LNCAP (cell line): ENCODE measurements around the gene TNFRSF8.

Experiments
- TF ChIP-seq, protein P1 (sequence below): fragments of 450-650 bp; IDR thresholded peaks from 2 replicates; pipeline ENCODE4 v1.5.1; 2017; ENCODE audit warnings: mild to moderate bottlenecking

Gene TNFRSF8

DNA sequence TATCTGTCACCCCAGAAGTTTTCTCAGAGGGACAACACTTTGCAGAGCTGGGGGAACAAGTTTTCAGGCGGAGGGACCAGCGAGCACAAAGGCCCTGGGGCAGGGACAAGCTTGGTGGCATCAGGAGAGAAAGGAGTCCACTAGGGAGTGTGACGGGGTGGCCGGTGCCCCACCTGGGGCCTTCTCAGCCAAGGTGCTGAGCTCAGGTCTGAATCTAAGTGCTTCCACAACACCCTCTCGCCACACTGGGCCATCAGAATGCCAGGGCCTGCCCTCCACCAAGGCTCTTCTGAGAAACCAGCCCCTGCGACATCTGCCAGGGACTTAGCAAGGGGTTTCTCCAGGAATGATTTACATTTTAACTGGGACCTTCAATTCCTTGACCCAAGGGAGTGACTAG, 7.8 kb upstream of the TNFRSF8 start:
- TF ChIP-seq, protein P1, sequence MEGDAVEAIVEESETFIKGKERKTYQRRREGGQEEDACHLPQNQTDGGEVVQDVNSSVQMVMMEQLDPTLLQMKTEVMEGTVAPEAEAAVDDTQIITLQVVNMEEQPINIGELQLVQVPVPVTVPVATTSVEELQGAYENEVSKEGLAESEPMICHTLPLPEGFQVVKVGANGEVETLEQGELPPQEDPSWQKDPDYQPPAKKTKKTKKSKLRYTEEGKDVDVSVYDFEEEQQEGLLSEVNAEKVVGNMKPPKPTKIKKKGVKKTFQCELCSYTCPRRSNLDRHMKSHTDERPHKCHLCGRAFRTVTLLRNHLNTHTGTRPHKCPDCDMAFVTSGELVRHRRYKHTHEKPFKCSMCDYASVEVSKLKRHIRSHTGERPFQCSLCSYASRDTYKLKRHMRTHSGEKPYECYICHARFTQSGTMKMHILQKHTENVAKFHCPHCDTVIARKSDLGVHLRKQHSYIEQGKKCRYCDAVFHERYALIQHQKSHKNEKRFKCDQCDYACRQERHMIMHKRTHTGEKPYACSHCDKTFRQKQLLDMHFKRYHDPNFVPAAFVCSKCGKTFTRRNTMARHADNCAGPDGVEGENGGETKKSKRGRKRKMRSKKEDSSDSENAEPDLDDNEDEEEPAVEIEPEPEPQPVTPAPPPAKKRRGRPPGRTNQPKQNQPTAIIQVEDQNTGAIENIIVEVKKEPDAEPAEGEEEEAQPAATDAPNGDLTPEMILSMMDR = no peak

DNA sequence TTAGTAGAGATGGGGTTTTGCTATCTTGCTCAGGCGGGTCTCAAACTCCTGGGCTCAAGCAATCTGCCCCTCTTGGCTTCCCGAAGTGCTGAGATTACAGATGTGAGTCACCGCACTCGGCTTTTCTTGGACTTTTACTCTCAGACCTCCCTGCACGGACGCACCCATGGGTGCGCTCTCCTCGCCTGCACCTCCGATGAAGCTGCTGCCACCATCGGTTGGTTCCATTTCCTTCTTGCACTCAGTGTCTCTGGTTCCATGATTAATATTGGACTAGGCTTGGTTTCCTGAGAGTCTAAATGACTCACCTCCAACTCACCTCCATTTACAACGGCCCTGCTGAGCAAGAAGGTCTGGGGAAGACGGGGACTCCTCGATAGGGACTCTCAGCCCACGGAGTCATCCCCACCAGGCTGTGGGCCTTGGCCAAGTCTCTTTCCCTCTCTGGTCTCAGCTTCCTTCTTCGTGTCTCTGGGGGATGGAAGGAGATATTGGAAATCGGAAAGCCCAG, 6.7 kb upstream of the TNFRSF8 start:
- TF ChIP-seq, protein P1 = no peak

DNA sequence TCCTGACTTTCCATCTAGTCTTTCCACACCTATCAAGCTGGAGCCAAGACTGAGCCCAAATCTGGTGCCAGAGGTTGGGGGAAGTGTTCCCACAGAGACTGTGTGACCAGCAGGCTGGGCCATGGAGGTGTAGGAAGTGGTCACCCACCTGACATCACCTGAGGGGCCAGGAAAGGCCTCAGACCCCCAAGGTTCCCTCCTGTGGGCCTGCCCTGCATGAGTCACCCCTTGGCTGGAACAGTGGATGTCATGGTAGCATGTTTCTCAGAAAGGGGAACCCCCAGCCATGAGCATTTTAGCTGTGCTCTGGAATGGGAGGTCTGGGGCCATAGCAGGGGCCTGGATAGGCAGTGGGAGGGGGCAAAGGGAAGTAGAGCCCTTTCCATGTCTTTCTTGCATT, 5.7 kb upstream of the TNFRSF8 start:
- TF ChIP-seq, protein P1 = no peak

DNA sequence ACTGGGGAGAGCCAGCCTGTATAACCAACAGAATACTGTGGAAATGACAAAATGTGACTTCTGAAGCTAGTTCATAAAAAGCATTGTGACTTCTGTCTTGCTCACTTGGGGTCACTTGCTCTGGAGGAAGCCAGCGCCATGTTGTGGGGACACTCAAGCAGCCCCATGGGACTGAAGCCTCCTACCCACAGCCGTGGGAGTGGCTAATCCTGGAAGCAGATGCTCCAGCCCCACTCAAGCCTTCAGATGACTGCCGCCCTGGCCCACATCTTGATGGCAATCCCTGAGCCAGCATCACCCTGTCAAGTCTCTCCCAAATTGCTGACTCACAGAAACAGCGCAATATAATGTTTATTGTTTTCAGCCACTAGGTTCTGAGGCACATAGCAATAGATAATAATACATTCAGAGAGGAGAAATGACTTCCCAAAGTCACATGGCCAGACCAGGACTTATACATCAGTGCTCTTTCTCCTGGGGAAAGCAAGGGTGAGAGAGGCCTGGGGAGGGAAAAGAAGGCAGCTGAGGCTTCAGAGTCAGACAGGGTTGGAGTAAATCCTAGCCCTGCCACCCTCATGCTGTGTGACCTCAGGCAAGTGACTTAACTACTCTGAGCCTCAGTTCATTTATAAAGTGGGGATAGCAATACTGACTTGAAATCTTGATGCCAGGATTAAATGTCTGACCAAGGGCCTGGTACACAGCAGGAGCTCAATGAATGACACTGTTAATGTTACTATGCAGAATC, 5.0 kb upstream of the TNFRSF8 start:
- TF ChIP-seq, protein P1 = no peak

DNA sequence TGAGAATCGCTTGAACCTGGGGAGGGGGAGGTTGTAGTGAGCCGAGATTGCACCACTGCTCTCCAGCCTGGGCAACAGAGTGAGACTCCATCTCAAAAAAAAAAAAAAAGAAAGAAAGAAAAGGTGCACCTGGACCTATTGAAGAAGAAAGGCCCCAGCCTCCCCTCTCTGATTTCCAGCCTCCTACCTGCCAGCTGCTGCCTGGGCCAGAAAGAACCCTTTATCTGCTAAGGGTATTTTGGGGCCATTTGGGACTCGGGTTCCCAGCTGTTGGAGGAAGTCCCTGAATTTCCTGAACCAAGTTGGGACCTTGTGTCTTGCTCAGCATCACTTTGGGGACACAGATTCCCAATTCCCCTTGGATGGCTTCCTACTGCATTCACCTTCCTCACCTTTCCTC, 3.9 kb upstream of the TNFRSF8 start:
- TF ChIP-seq, protein P1 = no peak

DNA sequence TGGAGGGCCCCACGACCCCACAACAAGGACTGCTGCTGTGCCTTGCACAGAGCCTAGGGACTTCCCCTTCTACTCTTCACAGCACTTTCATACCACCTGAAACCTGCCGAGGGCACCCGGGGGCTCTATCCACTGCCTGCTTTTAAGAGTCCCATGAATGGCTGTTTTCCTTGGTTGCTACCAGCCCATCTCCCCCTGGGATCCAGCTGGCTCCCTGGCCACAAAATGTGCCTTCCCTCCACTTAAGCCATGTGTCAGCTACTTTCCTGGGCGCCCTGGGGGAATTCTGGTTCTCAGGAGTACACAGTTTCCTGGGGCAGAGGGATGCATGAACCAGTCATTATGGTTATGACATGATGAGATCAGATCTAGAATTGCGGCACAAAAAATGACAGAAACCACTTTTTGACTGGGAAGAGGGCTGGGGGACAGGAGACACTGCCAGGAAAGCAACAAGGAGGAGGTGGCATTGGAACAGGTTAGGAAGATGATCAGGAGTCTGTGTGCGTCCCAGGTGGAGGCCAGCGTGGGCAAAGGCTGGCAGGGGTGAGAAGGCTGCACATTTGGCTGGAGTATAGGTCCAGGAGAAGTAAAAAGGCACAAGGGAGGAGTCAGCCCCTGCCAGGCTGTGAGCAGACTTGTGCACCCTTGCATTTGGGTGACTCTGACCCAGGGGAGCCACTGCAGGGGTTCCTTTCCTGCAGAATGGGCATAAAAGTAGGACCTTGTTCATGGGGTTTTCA, 3.2 kb upstream of the TNFRSF8 start:
- TF ChIP-seq, protein P1 = no peak

DNA sequence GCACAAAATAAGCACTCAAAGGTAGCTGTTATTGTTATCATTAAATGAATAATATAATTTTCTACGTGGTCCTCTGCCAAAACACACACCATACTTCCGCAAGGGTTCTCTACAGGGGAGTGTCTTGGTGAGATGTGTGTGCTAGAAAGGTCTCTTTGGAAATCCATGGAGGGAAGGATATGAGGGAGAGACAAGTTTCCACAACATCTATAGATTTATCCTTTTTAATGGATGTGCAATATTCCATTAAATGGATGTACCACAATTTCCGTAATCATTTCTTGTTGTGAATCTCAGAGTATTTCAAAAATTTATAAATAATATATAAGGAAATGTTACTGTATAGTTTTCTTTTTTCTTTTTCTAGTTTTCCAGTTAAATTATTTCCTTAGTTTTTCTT, 2.6 kb upstream of the TNFRSF8 start:
- TF ChIP-seq, protein P1 = no peak
